Subcutaneous abdominal adipose tissue (tissue), 5 donors: ENCODE results near the gene HMCN1.

Experiments
- H3K27ac ChIP-seq: one replicate; pipeline ENCODE4 v1.7.0; 2013; ENCODE audit warnings: low read depth, mild to moderate bottlenecking, inconsistent platforms, low read length, moderate library complexity
- H3K27me3 ChIP-seq, 5 donors: one replicate each; pipeline ENCODE4 v1.7.0; 2013; ENCODE audit warnings: low read length in 5 of 5, inconsistent platforms in 1 of 5; ENCODE audit not compliant: control insufficient read depth in 5 of 5, insufficient read depth in 4 of 5
- H3K36me3 ChIP-seq, 5 donors: one replicate each; pipeline ENCODE4 v1.7.0; 2013; ENCODE audit warnings: low read length in 5 of 5; ENCODE audit not compliant: control insufficient read depth in 5 of 5, insufficient read depth in 5 of 5
- H3K4me1 ChIP-seq, 5 donors: one replicate each; pipeline ENCODE4 v1.7.0; 2013; ENCODE audit warnings: low read length in 5 of 5, mild to moderate bottlenecking in 3 of 5, moderate library complexity in 1 of 5; ENCODE audit not compliant: control insufficient read depth in 5 of 5, insufficient read depth in 5 of 5
- H3K4me3 ChIP-seq, 5 donors: one replicate each; pipeline ENCODE4 v1.7.0; 2013; ENCODE audit warnings: low read length in 5 of 5, low read depth in 1 of 5
- H3K9ac ChIP-seq, 5 donors: one replicate each; pipeline ENCODE4 v1.7.0; 2013; ENCODE audit warnings: low read length in 5 of 5, mild to moderate bottlenecking in 4 of 5, moderate library complexity in 3 of 5
- H3K9me3 ChIP-seq, 5 donors: one replicate each; pipeline ENCODE4 v1.7.0; 2013; ENCODE audit warnings: low read length in 5 of 5; ENCODE audit not compliant: control insufficient read depth in 5 of 5
- donor health status: healthy.
- donor health status: healthy.
- donor health status: healthy.
- donor health status: healthy.
- donor health status: healthy.

The HMCN1 gene

DNA sequence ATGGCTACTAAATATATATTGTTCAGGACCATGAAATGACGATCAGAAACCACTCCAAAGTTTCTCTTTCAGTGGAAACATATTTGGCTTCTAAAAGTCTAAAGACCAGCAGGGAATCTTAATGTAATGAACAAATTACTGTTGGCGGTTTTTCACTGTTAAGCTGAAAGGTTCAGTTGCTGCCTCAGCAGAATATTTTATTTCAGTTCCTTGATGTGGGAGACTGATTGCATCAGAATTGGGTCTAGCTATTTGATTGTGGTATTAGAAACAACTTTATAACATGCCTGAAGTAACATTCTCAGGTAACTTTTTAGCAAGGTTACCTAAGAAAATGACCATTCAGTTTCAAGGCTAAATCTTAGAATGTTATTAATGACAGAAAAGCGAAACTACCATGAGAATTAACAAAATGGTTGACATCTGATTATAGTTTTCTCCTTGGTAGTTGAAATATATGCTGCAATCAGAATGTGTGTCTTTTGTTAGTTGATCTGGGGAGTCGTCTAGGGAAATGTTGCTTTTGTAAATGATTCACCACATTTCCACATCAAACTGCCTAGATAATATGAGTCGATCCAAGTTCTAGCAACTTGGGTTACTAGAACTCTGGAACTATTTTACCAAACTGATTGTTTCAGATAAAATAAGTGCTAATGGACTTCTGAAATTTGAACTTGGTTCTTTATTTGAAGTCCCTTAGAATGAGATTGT lies 200.4 kb downstream of the HMCN1 start:
- no peak overlapping the region for H3K9ac ChIP-seq
- no peak overlapping the region for H3K4me3 ChIP-seq
- H3K9me3 ChIP-seq, result peaks cover 0 to 5% (median 0%) of the 10 kb centered on the region in 5 donors
- H3K36me3 ChIP-seq, result peaks cover 0 to 3% (median 0%) of the 10 kb centered on the region in 5 donors
- no peaks in the 10 kb centered on the region for H3K27me3 ChIP-seq
- no peak overlapping the region for H3K27ac ChIP-seq
- H3K4me1 ChIP-seq, result peaks cover 0 to 4% (median 0%) of the 10 kb centered on the region in 5 donors

DNA sequence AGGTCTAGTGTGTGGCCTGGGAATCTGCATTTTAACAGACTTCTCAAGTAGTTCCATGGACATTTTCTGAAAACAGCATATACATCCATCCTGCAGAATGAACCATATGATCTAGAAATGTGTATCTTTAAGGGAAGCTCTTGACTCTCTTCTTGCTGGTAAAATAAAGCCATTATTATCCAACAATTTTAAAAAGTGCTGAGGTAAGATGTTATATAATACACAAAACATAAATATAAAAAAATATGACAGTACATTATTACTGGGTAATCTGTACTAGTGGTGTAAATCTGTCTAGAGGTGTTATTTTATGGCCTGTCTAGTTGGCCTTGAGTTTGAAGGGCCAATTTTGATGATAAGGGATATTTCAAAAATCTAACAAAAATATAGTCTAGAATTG lies 201.2 kb downstream of the HMCN1 start:
- no peak overlapping the region for H3K27ac ChIP-seq
- no peaks in the 10 kb centered on the region for H3K27me3 ChIP-seq
- peaks cover 0 to 4% (median 0%) of the 10 kb centered on the region in 5 donors for H3K4me1 ChIP-seq
- no peak overlapping the region for H3K9ac ChIP-seq
- no peak overlapping the region for H3K4me3 ChIP-seq
- peaks cover 0 to 5% (median 0%) of the 10 kb centered on the region in 5 donors for H3K9me3 ChIP-seq
- H3K36me3 ChIP-seq, result peaks cover 0 to 3% (median 0%) of the 10 kb centered on the region in 5 donors

DNA sequence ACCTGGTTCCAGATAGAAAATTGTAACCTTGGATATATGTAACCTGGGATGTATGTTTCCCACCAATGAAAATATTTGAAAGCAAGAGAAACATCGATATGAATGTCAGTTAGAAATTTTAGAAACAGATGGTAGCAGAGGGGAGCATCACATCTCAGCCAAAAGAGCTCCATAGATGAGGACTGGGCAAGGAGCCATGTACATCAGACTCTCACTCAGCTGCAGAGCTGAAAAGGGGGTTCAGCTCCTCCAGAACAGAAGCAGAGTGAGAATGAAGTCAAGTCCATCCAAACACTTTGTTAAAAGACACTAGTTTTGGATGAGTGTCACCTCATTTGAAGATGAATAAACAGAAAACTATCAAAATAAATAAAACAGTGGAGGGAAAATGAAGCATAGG lies 202.4 kb downstream of the HMCN1 start:
- H3K27me3 ChIP-seq, result no peaks in the 10 kb centered on the region
- peaks cover 0 to 3% (median 0%) of the 10 kb centered on the region in 5 donors for H3K36me3 ChIP-seq
- H3K9ac ChIP-seq, result no peak overlapping the region
- H3K4me1 ChIP-seq, result peaks cover 0 to 4% (median 0%) of the 10 kb centered on the region in 5 donors
- H3K4me3 ChIP-seq, result no peak overlapping the region
- no peak overlapping the region for H3K27ac ChIP-seq
- H3K9me3 ChIP-seq, result peaks cover 0 to 5% (median 0%) of the 10 kb centered on the region in 5 donors

DNA sequence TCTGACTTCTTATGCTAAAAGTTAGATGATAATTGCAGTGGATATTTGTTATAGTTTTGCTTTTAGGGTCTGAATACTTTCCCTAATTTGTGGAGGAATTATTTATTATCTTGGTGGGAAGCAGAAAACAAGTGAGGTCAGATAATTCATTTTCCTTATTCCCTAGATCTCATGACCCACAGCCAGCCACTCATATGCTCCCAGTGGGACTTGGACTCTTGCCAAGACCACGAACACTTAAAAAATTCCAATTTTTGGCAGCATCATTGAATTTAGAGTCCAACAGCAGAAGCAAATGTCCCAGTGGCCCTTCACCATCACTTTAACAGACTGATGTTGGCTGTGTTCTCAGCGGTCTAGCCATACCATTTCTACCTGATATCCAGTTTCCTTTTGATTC lies 204.2 kb downstream of the HMCN1 start:
- H3K4me1 ChIP-seq, result peaks cover 0 to 4% (median 0%) of the 10 kb centered on the region in 5 donors
- peaks cover 0 to 3% (median 0%) of the 10 kb centered on the region in 5 donors for H3K36me3 ChIP-seq
- peaks cover 0 to 5% (median 0%) of the 10 kb centered on the region in 5 donors for H3K9me3 ChIP-seq
- no peak overlapping the region for H3K27ac ChIP-seq
- no peaks in the 10 kb centered on the region for H3K27me3 ChIP-seq
- H3K4me3 ChIP-seq, result peak overlapping the region in 1 of 5 donors; percentile 24
- H3K9ac ChIP-seq, result no peak overlapping the region

DNA sequence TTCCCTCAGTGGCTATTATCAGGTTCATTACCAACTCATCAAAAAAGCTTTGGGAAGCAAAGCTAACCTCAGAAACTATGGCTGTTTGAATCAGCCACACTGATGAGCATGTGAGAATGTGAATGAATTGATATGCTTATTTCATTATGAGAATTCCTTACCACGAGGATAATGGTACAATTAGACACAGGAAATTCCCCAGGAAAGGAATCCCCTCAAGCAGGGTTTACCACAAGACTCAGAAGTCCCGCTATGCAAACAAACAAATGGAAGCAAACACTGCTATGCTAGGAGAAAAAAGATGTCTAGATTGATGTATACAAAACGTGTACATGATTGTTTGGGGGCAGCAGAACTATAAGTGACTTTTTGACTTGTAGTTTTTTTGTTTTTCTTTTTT lies 205.0 kb downstream of the HMCN1 start:
- Histone ChIP-seq H3K36me3 (no peaks in the 10 kb centered on the region), H3K4me3 (no peak overlapping the region), H3K27ac (no peak overlapping the region), H3K9ac (no peak overlapping the region), H3K9me3 (peaks cover 0 to 5% (median 0%) of the 10 kb centered on the region in 5 donors), H3K4me1 (peaks cover 0 to 4% (median 0%) of the 10 kb centered on the region in 5 donors), H3K27me3 (no peaks in the 10 kb centered on the region)

DNA sequence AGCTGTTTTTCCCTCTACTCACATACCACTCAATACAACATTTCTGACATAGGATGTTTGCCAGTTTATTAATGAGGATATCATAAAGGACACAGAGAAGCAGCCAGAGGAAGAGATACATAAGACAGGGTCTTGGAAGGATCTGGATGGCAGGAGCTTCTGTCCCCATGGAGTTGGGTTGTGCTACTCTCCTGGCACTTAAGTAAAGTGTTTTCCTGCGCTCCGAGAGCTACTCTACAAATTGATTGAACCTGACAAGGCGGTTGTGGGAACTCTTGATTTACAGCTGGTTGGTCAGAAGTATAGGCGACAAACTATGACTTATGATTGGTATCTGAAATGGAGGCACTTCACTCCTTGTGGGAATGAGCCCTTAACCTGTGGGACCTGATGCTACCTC lies 208.8 kb downstream of the HMCN1 start:
- Histone ChIP-seq H3K36me3 (no peaks in the 10 kb centered on the region), H3K9me3 (no peaks in the 10 kb centered on the region), H3K9ac (no peak overlapping the region), H3K4me3 (no peak overlapping the region), H3K27ac (no peak overlapping the region), H3K27me3 (no peaks in the 10 kb centered on the region), H3K4me1 (peaks cover 0 to 4% (median 0%) of the 10 kb centered on the region in 5 donors)

DNA sequence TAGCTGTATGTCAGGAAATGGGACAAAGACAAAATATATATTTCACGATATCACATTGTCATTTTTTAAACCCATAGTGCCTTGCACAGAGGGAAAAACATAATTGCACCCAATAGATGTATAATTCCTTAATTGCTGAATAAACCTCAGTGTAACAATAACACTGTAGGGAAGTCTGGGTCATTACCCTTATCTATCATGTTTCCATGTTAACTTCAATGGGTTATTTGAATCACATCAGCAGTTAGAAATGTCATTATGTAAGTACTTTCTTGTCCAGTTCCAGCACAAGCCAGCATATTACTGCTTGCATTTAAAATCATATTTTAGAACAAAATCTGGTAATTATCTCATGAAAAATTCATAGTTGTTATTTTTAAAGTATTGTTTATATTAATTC lies 222.7 kb downstream of the HMCN1 start:
- H3K27me3 ChIP-seq, result no peaks in the 10 kb centered on the region
- no peak overlapping the region for H3K9ac ChIP-seq
- no peaks in the 10 kb centered on the region for H3K9me3 ChIP-seq
- peaks cover 0 to 20% (median 8%) of the 10 kb centered on the region in 5 donors for H3K4me1 ChIP-seq
- no peak overlapping the region for H3K4me3 ChIP-seq
- no peak overlapping the region for H3K27ac ChIP-seq
- H3K36me3 ChIP-seq, result no peaks in the 10 kb centered on the region

DNA sequence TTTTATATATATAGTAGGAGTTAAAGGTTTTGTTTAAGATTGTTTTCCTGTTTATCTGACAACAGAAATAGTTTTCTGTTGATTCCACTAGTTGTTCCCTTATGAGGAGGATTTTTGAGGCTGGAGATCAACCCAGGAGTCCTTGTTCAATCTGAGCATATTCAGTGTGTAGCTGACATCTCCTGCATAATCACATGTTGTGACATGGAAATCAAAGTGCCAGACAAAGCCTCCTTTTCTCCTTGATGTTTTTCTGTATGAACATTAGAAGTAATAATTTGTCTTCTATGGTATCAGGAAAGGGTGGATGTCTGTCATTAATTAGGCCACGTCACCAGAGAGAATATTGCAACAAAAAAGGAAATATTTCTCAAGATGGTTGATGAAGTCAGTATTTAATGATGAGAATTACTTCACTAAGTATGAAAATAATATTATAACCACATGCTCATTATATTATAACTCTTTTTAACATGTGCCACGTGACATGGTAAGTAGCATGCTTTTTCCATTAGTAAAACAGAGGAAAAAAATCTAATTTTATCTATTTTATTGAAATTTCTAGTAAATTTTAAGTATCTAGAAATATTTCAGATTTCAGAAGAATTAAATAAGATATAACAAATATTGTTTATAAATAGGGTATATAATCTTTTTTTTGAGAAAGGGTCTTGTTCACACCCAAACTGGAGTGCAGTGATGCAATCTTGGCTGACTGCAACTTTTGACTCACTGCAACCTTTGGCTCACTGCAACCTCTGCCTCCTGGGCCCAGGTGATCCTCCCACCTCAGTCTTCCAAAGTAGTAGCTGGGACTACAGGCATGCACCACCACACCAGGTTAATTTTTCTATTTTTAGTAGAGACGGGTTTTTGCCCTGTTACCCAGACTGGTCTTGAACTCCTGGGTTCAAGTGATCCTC lies 223.5 kb downstream of the HMCN1 start:
- no peak overlapping the region for H3K9ac ChIP-seq
- H3K4me1 ChIP-seq, result peaks cover 0 to 24% (median 8%) of the 10 kb centered on the region in 5 donors
- peaks cover 0 to 4% (median 0%) of the 10 kb centered on the region in 5 donors for H3K27me3 ChIP-seq
- H3K9me3 ChIP-seq, result no peaks in the 10 kb centered on the region
- H3K27ac ChIP-seq, result no peak overlapping the region
- no peak overlapping the region for H3K4me3 ChIP-seq
- no peaks in the 10 kb centered on the region for H3K36me3 ChIP-seq

DNA sequence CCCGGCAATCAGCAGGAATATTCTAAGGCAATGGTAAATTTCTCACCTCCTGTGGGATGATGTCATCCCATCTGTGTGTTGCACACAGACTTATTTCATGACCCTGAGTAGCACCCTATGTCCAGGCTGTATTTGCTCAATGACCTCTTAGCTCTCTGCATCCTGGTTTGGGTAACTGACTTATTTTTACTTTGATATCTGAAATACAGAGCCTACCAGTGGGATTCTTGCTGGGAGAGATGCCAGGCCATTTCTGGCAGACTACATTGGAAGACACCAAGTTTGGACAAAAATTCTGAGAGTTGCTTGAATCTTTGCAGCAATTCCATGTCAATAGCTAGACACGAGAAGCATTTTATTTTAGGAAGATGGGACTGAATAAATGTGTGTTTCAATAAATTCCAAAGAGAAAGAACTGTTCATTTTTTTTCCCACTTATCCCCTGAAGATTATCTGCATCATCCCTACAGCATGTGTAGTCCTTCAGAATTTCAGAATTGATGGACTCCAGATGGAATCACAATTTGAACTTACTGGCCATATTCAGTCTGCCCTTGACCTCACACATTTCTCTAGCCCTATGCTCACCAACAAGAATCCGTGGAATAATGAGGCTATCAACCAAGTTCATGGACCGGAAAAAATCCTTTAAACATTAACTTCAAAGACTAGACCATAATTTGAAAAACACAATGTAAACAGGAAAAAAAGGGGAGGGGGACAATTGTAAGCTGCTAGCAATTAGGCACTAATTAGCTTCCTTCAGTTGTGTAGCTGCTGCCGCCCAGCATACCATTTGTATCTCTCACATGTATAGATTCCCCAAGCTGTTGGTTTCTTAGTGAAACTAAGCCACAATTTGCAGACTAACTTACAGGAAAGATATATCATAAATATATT lies 226.5 kb downstream of the HMCN1 start:
- Histone ChIP-seq H3K27ac (no peak overlapping the region), H3K9ac (no peak overlapping the region), H3K4me3 (no peak overlapping the region), H3K27me3 (peaks cover 0 to 4% (median 0%) of the 10 kb centered on the region in 5 donors), H3K36me3 (no peaks in the 10 kb centered on the region), H3K9me3 (no peaks in the 10 kb centered on the region), H3K4me1 (peaks cover 0 to 24% (median 9%) of the 10 kb centered on the region in 5 donors)
